ENCODE results near the gene PLK2. TPM values are rescaled to one million over a fixed set of nuclear protein-coding genes. Genes with fewer than 3 reads are reported as not detected.
A peak's percentile ranks its signal among the peaks of the same experiment; 100 is the strongest.

The PLK2 gene
- total RNA-seq, result 10 to 100 TPM; 25.7 to 56.5 (median 31.4) TPM

GRCh38 chr5:58460002-58460731, at the start of gene PLK2:
Gene PLK2, minus strand, starts transcription at chr5:58460086. Its CDS starts 127 bp downstream, at chr5:58459959.
- peak within 1 kb of the TSS; percentile 93 to 98 (median 94) for H3K27ac ChIP-seq (replicated peaks in 1 of 4)
- H3K4me3 ChIP-seq, result peak within 1 kb of the TSS; percentile 69 to 84 (median 72)
- peaks cover 0 to 5% (median 0%) of the 10 kb centered on the region in 4 donors for H3K27me3 ChIP-seq
- DNase-seq (ENCODE audit: extremely low spot score), result peak; percentile 98
- WGBS, result 0% methylated on average over 45 of the region's 89 CpGs
- peaks cover 0 to 32% (median 6%) of the 10 kb centered on the region in 4 donors for H3K36me3 ChIP-seq
- no peaks in the 10 kb centered on the region for H3K9me3 ChIP-seq
- intact Hi-C loops (cut with DNase I), result loop anchor here (2.0 to 10.0 kb wide), 2 partner anchors 1161 to 1555 kb away; partner anchors contain the start of gene SETD9
- TF ChIP-seq POLR2AphosphoS5 (IDR thresholded peaks at IDR 0.05) (peak; percentile 100), CTCF (IDR thresholded peaks at IDR 0.05) (peak in 2 of 3 experiments; percentile 31 to 44), EP300 (IDR thresholded peaks at IDR 0.05) (no peak), POLR2A (IDR thresholded peaks at IDR 0.05; ENCODE audit: low read depth) (peak; percentile 94)
- peaks cover 4 to 16% (median 11%) of the 10 kb centered on the region in 4 donors for H3K4me1 ChIP-seq

GRCh38 chr5:58507715-58508114, 47.8 kb upstream of the PLK2 start:
- H3K4me3 ChIP-seq, result no peak overlapping the region
- WGBS, result 65% methylated on average over 4 of the region's 4 CpGs

GRCh38 chr5:58505971-58506640, 46.2 kb upstream of the PLK2 start:
- WGBS, result 68% methylated on average over 2 of the region's 2 CpGs
- H3K4me1 ChIP-seq, result no peaks in the 10 kb centered on the region
- no peak overlapping the region for H3K4me3 ChIP-seq
- H3K27ac ChIP-seq (replicated peaks in 1 of 4), result no peak overlapping the region
- no peaks in the 10 kb centered on the region for H3K36me3 ChIP-seq
- H3K9me3 ChIP-seq, result no peaks in the 10 kb centered on the region
- intact Hi-C loops (cut with DNase I), result no loop called here
- no peak for TF ChIP-seq POLR2A (IDR thresholded peaks at IDR 0.05; ENCODE audit: low read depth)
- no peak for TF ChIP-seq CTCF (IDR thresholded peaks at IDR 0.05)
- TF ChIP-seq EP300 (IDR thresholded peaks at IDR 0.05), result no peak
- TF ChIP-seq POLR2AphosphoS5 (IDR thresholded peaks at IDR 0.05), result no peak
- no peaks in the 10 kb centered on the region for H3K27me3 ChIP-seq
- DNase-seq (ENCODE audit: extremely low spot score), result no peak

More at GRCh38 chr5:58507715-58508114, 47.8 kb upstream of the PLK2 start:
- no peak for DNase-seq (ENCODE audit: extremely low spot score)
- no peak overlapping the region for H3K27ac ChIP-seq (replicated peaks in 1 of 4)
- intact Hi-C loops (cut with DNase I), result no loop called here
- no peaks in the 10 kb centered on the region for H3K27me3 ChIP-seq
- TF ChIP-seq POLR2AphosphoS5 (IDR thresholded peaks at IDR 0.05) (no peak), POLR2A (IDR thresholded peaks at IDR 0.05; ENCODE audit: low read depth) (no peak), CTCF (IDR thresholded peaks at IDR 0.05) (no peak), EP300 (IDR thresholded peaks at IDR 0.05) (no peak)
- no peaks in the 10 kb centered on the region for H3K9me3 ChIP-seq
- no peaks in the 10 kb centered on the region for H3K36me3 ChIP-seq
- no peaks in the 10 kb centered on the region for H3K4me1 ChIP-seq

GRCh38 chr5:58505502-58505901, 45.6 kb upstream of the PLK2 start:
- DNase-seq (ENCODE audit: extremely low spot score), result no peak
- Histone ChIP-seq H3K27me3 (no peaks in the 10 kb centered on the region), H3K4me3 (no peak overlapping the region), H3K27ac (replicated peaks in 1 of 4) (no peak overlapping the region), H3K36me3 (no peaks in the 10 kb centered on the region), H3K9me3 (no peaks in the 10 kb centered on the region), H3K4me1 (no peaks in the 10 kb centered on the region)
- TF ChIP-seq POLR2A (IDR thresholded peaks at IDR 0.05; ENCODE audit: low read depth), result no peak
- TF ChIP-seq EP300 (IDR thresholded peaks at IDR 0.05), result no peak
- TF ChIP-seq CTCF (IDR thresholded peaks at IDR 0.05), result no peak
- no peak for TF ChIP-seq POLR2AphosphoS5 (IDR thresholded peaks at IDR 0.05)
- WGBS, result 92% methylated on average over 3 of the region's 3 CpGs
- intact Hi-C loops (cut with DNase I), result no loop called here

Measured in esophagus muscularis mucosa (tissue), 4 donors.